KG1 (cell line): ENCODE results near the gene FOXL3.
"Not testable (repeated sequence)": the region's sequence is repeated elsewhere in the genome, so short reads cannot be mapped to it uniquely, and the experiment has no call there.

ENCODE experiments used
- DNase-seq: peaks from one replicate; lab custom pipeline; 2025; lab: John Stamatoyannopoulos, UW

FOXL3 gene

GRCh38 chr7:289756-290553 is at the start of gene FOXL3:
Gene FOXL3, plus strand, starts transcription at chr7:290170. Its CDS starts 0 bp downstream, at chr7:290170.
- DNase-seq = no peak

- DNase-seq = no peak
Observed at GRCh38 chr7:240887-241421, 49.0 kb upstream of the FOXL3 start.

GRCh38 chr7:241513-241912 is 48.5 kb upstream of the FOXL3 start:
- no peak for DNase-seq

- not testable (repeated sequence) for DNase-seq
Observed at GRCh38 chr7:242826-243579, 47.0 kb upstream of the FOXL3 start.

- not testable (repeated sequence) for DNase-seq
Observed at GRCh38 chr7:243580-243978, 46.4 kb upstream of the FOXL3 start.

GRCh38 chr7:244974-245373 is 45.0 kb upstream of the FOXL3 start:
- no peak for DNase-seq

GRCh38 chr7:245574-246295 is 44.2 kb upstream of the FOXL3 start:
- DNase-seq = no peak

GRCh38 chr7:246451-246850 is 43.5 kb upstream of the FOXL3 start:
- no peak for DNase-seq

GRCh38 chr7:247181-247580 is 42.8 kb upstream of the FOXL3 start:
- DNase-seq = no peak

- DNase-seq = no peak
Observed at GRCh38 chr7:247636-248035, 42.3 kb upstream of the FOXL3 start.

- no peak for DNase-seq
Observed at GRCh38 chr7:248732-249435, 41.1 kb upstream of the FOXL3 start.

GRCh38 chr7:249989-250388 is 40.0 kb upstream of the FOXL3 start:
- no peak for DNase-seq

- no peak for DNase-seq
Observed at GRCh38 chr7:250523-250922, 39.4 kb upstream of the FOXL3 start.

GRCh38 chr7:251005-251404 is 39.0 kb upstream of the FOXL3 start:
- DNase-seq = no peak

- DNase-seq = no peak
Observed at GRCh38 chr7:251446-252175, 38.4 kb upstream of the FOXL3 start.

GRCh38 chr7:252216-252965 is 37.6 kb upstream of the FOXL3 start:
- no peak for DNase-seq

GRCh38 chr7:252981-253380 is 37.0 kb upstream of the FOXL3 start:
- DNase-seq = no peak

GRCh38 chr7:253581-254336 is 36.2 kb upstream of the FOXL3 start:
- DNase-seq = no peak

- DNase-seq = no peak
Observed at GRCh38 chr7:254337-255037, 35.5 kb upstream of the FOXL3 start.
